HUES6 (cell line): Measurements from ENCODE around the gene PARD3.

Experiments used
- H3K27ac ChIP-seq: 2 replicates; pipeline ENCODE4 v1.7.0; 2013; ENCODE audit warnings: low read depth, mild to moderate bottlenecking, low read length, inconsistent platforms
- H3K27me3 ChIP-seq: 2 replicates; pipeline ENCODE4 v1.6.1; 2013; ENCODE audit warnings: low read length; ENCODE audit not compliant: control insufficient read depth, insufficient read depth
- H3K36me3 ChIP-seq: 2 replicates; pipeline ENCODE4 v1.6.1; 2013; ENCODE audit warnings: low read length; ENCODE audit not compliant: control insufficient read depth, insufficient read depth
- H3K4me1 ChIP-seq: 2 replicates; pipeline ENCODE4 v1.6.1; 2013; ENCODE audit warnings: low read length; ENCODE audit not compliant: control insufficient read depth, insufficient read depth
- H3K4me3 ChIP-seq: 2 replicates; pipeline ENCODE4 v1.5.1; 2013; ENCODE audit warnings: low read depth, low read length
- H3K9ac ChIP-seq: one replicate; pipeline ENCODE4 v1.6.1; 2013; ENCODE audit warnings: mild to moderate bottlenecking, low read length
- H3K9me3 ChIP-seq: 2 replicates; pipeline ENCODE4 v1.6.1; 2013; ENCODE audit warnings: low read depth, low read length; ENCODE audit not compliant: control insufficient read depth, insufficient read depth

Gene PARD3

GRCh38 chr10:34635111-34635510 is 180.0 kb downstream of the PARD3 start:
- Histone ChIP-seq H3K9ac (no peak overlapping the region), H3K27me3 (no peaks in the 10 kb centered on the region), H3K9me3 (no peaks in the 10 kb centered on the region), H3K27ac (no peak overlapping the region), H3K4me1 (peaks cover 21% of the 10 kb centered on the region), H3K4me3 (no peak overlapping the region), H3K36me3 (no peaks in the 10 kb centered on the region)

DNA sequence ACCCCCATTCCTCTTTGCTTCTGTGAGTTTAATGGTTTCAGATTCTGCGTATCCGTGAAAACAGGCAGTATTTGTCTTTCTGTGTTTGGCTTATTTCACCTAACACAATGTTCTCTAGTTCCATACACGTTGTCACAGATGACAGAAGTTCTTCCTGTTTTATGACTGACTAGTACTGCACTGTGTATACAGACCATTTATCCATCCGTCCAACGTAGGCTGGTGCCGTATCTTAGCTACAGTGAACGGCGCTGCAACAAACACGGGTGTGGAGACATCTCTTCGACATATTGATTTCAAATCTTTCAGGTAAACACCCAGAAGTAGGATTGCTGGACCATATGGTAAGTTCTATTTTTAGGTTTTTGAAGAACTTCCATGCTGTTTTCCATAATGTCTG is 181.7 kb downstream of the PARD3 start:
- no peak overlapping the region for H3K4me3 ChIP-seq
- no peaks in the 10 kb centered on the region for H3K9me3 ChIP-seq
- no peak overlapping the region for H3K9ac ChIP-seq

DNA sequence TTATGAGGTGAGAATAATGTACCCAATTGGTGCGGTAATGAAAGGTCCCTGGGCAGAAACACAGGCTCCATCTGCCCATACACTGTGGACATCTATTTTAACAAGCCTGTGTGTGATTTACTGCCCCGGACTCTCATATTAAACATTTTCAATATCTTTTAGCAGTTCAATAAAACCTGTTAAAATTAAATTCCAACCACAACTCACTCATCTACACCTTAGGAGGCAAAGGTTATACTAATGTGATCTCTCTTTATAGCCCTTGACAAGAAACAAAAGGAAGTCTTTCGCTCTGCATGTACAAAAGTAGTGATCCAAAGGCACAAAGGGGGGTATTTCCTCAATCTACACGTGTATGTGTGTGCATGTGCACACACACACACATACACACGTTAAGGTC is 186.0 kb downstream of the PARD3 start:
- Histone ChIP-seq H3K9ac (no peak overlapping the region), H3K4me3 (no peak overlapping the region), H3K27ac (no peak overlapping the region), H3K36me3 (no peaks in the 10 kb centered on the region), H3K4me1 (peaks cover 4% of the 10 kb centered on the region), H3K9me3 (no peaks in the 10 kb centered on the region), H3K27me3 (no peaks in the 10 kb centered on the region)

More for the DNA sequence above, 181.7 kb downstream of the PARD3 start:
- no peaks in the 10 kb centered on the region for H3K27me3 ChIP-seq
- H3K27ac ChIP-seq, result no peak overlapping the region
- H3K4me1 ChIP-seq, result peaks cover 23% of the 10 kb centered on the region
- H3K36me3 ChIP-seq, result no peaks in the 10 kb centered on the region

DNA sequence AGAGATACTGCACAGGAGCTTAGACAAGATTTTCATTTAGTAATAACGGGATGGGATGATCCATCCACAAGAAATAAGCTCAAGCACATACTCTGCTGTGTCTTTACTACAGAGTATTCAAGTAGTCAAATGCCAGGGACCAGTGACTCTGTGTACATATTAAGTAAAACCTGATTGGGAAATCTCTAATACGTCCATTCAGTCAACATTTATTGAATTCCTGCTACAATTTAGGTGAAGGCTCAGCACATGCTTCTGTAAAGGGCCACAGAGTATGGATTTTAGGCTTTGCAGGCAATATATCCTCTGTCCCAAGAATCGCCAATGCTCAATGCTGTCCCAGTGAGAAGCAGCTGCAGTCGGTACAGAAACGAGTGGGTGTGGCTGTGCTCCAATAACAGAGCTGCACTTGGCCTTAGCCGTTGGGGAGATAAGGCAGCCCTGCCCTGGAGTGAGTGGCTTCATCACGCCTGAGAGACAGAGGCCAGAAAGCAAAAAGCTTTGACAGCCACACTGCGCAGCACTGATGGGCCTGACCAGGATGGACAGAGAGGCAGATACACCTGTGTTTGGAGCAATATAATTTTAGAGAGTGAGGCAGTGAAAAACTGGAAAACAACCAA is 186.8 kb downstream of the PARD3 start:
- H3K9ac ChIP-seq, result no peak overlapping the region
- no peaks in the 10 kb centered on the region for H3K9me3 ChIP-seq
- H3K4me1 ChIP-seq, result peaks cover 4% of the 10 kb centered on the region
- no peak overlapping the region for H3K27ac ChIP-seq
- no peaks in the 10 kb centered on the region for H3K36me3 ChIP-seq
- no peak overlapping the region for H3K4me3 ChIP-seq
- H3K27me3 ChIP-seq, result no peaks in the 10 kb centered on the region

GRCh38 chr10:34627741-34628140 is 187.4 kb downstream of the PARD3 start:
- Histone ChIP-seq H3K9ac (no peak overlapping the region), H3K4me1 (peaks cover 4% of the 10 kb centered on the region), H3K27me3 (no peaks in the 10 kb centered on the region), H3K27ac (no peak overlapping the region), H3K9me3 (no peaks in the 10 kb centered on the region), H3K36me3 (no peaks in the 10 kb centered on the region), H3K4me3 (no peak overlapping the region)

DNA sequence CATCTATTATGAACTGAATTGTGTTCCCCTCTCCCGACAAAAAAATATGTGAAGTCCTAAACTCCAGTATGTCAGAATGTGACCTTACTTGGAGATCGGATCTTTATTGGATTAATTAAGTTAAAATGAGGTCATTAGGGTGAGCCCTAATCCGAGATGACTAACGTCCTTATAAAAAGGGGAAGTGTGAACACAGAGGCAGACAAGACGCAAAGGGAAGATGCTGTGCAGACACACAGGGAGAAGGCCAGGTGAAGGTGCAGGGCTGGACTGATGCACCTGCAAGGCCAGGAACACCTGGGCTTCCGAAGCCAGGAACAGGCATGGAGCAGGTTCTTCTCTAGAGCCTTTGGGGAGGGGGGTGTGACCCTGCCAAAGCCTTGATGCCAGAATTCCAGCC is 187.8 kb downstream of the PARD3 start:
- Histone ChIP-seq H3K36me3 (no peaks in the 10 kb centered on the region), H3K4me1 (peaks cover 4% of the 10 kb centered on the region), H3K9me3 (no peaks in the 10 kb centered on the region), H3K27ac (no peak overlapping the region), H3K27me3 (no peaks in the 10 kb centered on the region), H3K4me3 (no peak overlapping the region), H3K9ac (no peak overlapping the region)

GRCh38 chr10:34626158-34626880 is 188.8 kb downstream of the PARD3 start:
- Histone ChIP-seq H3K9ac (no peak overlapping the region), H3K27ac (no peak overlapping the region), H3K4me1 (peaks cover 4% of the 10 kb centered on the region), H3K4me3 (no peak overlapping the region), H3K9me3 (no peaks in the 10 kb centered on the region), H3K27me3 (no peaks in the 10 kb centered on the region), H3K36me3 (no peaks in the 10 kb centered on the region)

- Histone ChIP-seq H3K27ac (no peak overlapping the region), H3K9ac (no peak overlapping the region), H3K4me3 (no peak overlapping the region), H3K9me3 (no peaks in the 10 kb centered on the region), H3K36me3 (no peaks in the 10 kb centered on the region), H3K4me1 (no peaks in the 10 kb centered on the region), H3K27me3 (no peaks in the 10 kb centered on the region)
These were observed 190.6 kb downstream of the PARD3 start for GRCh38 chr10:34624323-34625153.

GRCh38 chr10:34622945-34623344 is 192.2 kb downstream of the PARD3 start:
- no peaks in the 10 kb centered on the region for H3K4me1 ChIP-seq
- H3K27ac ChIP-seq, result no peak overlapping the region
- no peak overlapping the region for H3K9ac ChIP-seq
- no peak overlapping the region for H3K4me3 ChIP-seq
- no peaks in the 10 kb centered on the region for H3K27me3 ChIP-seq
- no peaks in the 10 kb centered on the region for H3K9me3 ChIP-seq
- H3K36me3 ChIP-seq, result no peaks in the 10 kb centered on the region

DNA sequence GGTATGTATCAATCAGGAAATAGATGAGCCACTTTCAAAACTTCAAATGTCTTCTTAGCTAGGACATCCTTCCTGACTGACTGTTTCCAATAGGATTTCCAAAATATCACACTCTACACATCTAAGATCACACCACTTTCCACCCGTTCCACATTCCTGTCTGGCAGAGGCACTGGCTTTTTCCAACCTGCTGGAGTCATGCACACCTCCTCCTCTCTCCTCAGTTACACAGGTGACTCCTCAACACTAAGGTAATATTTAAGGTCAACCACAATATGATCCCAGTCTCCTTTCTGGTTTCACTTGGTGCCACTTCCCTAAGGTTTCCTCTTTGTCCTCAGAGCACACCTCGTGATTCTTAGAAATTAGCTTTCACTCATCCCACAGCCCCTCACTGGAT is 196.5 kb downstream of the PARD3 start:
- no peak overlapping the region for H3K9ac ChIP-seq

DNA sequence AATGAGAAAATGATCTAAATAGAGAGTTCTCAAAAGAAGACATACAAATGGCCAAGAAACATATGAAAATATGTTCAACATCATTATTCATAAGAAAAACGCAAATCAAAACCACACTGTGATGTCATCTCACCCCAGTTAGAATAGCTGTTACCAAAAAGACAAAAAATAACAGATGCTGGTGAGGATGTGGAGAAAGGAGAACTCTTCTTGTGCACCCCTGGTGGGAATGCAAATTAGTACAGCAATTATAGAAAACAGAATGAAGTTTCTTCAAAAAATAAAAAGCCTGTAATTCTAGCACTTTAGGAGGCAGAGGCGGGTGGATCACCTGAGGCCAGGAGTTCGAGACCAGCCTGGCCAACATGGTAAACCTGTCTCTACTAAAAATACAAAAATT is 199.3 kb downstream of the PARD3 start:
- H3K27me3 ChIP-seq, result no peaks in the 10 kb centered on the region
- H3K4me3 ChIP-seq, result no peak overlapping the region
- H3K9ac ChIP-seq, result no peak overlapping the region
- no peak overlapping the region for H3K27ac ChIP-seq
- no peaks in the 10 kb centered on the region for H3K36me3 ChIP-seq
- H3K9me3 ChIP-seq, result no peaks in the 10 kb centered on the region
- peaks cover 12% of the 10 kb centered on the region; the same call in 1 of the 2 replicates for H3K4me1 ChIP-seq

More for the DNA sequence above, 196.5 kb downstream of the PARD3 start:
- peaks cover 7% of the 10 kb centered on the region; the same call in 1 of the 2 replicates for H3K4me1 ChIP-seq
- no peak overlapping the region for H3K4me3 ChIP-seq
- no peak overlapping the region for H3K27ac ChIP-seq
- no peaks in the 10 kb centered on the region for H3K27me3 ChIP-seq
- H3K9me3 ChIP-seq, result no peaks in the 10 kb centered on the region
- no peaks in the 10 kb centered on the region for H3K36me3 ChIP-seq
